Measurements from ENCODE around the gene UVRAG. TPM values are rescaled to one million over a fixed set of nuclear protein-coding genes. Genes with fewer than 3 reads are reported as not detected.

UVRAG gene
- total RNA-seq, 1 donor from 2014 or later, result 14.1 TPM

DNA sequence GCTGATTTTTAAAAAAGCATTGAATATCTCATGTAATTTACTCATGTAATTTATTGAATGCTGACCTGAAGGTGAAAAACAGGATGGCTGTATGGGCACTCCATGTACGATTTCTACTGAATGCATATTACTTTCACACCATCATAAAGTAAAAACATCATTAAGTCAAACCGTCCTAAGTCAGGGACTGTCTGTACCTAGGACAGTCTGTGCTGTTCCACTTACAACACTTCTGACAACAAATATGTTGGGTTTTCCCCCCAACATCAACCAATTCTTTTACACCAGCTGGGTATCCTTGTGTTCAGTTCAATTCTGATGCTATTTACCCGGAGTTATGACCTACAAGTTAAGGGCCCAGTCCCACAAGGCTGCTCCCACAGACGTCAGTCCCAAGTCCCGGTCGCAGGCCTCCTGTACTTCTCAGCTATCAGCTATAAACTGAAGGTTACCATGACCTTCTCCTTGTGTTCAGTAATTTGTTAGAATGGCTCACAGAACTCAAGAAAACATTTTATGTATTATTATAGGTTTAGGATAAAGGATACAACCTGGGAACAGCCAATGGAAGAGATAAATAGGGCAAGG is 17.0 kb downstream of the UVRAG start:
- Histone ChIP-seq H3K36me3 (ENCODE audit: control insufficient read depth in 3 of 3, insufficient read depth in 3 of 3, low read length in 3 of 3) (no peaks in the 10 kb centered on the region), H3K9ac (ENCODE audit: low read depth in 1 of 3, low read length in 3 of 3) (no peak overlapping the region), H3K27ac (ENCODE audit: low read depth, low read length) (no peak overlapping the region), H3K9me3 (ENCODE audit: control insufficient read depth in 3 of 3, low read length in 3 of 3) (no peaks in the 10 kb centered on the region), H3K4me1 (ENCODE audit: control insufficient read depth in 3 of 3, insufficient read depth in 3 of 3, low read length in 3 of 3) (peaks cover 0 to 5% (median under 1%) of the 10 kb centered on the region in 3 donors), H3K4me3 (ENCODE audit: low read length in 3 of 3) (no peak overlapping the region), H3K27me3 (ENCODE audit: control insufficient read depth in 3 of 3, insufficient read depth in 3 of 3, low read length in 3 of 3) (no peaks in the 10 kb centered on the region)

GRCh38 chr11:75834728-75835127 is 19.7 kb downstream of the UVRAG start:
- peaks cover 0 to 3% (median under 1%) of the 10 kb centered on the region in 3 donors for H3K4me1 ChIP-seq (ENCODE audit: control insufficient read depth in 3 of 3, insufficient read depth in 3 of 3, low read length in 3 of 3)
- H3K27me3 ChIP-seq (ENCODE audit: control insufficient read depth in 3 of 3, insufficient read depth in 3 of 3, low read length in 3 of 3), result no peaks in the 10 kb centered on the region
- no peaks in the 10 kb centered on the region for H3K36me3 ChIP-seq (ENCODE audit: control insufficient read depth in 3 of 3, insufficient read depth in 3 of 3, low read length in 3 of 3)
- H3K27ac ChIP-seq (ENCODE audit: low read depth, low read length), result no peak overlapping the region
- H3K9me3 ChIP-seq (ENCODE audit: control insufficient read depth in 3 of 3, low read length in 3 of 3), result no peaks in the 10 kb centered on the region
- H3K4me3 ChIP-seq (ENCODE audit: low read length in 3 of 3), result no peak overlapping the region
- no peak overlapping the region for H3K9ac ChIP-seq (ENCODE audit: low read depth in 1 of 3, low read length in 3 of 3)

DNA sequence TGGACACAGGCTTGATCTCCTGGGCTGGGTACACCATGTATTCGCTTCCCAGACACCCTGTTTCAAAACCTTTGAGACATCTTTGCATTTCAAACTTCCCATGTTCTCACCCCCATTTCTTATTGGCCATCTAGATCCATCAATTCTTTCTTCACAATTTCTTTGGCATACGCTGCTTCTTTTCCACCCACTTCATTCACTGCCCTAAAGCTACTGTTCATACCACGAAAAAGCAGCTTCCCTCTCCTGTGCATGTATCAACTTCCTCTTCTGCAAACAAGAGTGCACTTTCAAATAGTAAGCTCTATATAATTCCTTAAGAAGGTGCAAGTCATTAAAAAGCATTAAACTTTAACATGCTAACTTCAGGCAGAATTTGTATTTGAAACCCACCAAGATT is 21.4 kb downstream of the UVRAG start:
- Histone ChIP-seq H3K9ac (ENCODE audit: low read depth in 1 of 3, low read length in 3 of 3) (no peak overlapping the region), H3K27ac (ENCODE audit: low read depth, low read length) (no peak overlapping the region), H3K27me3 (ENCODE audit: control insufficient read depth in 3 of 3, insufficient read depth in 3 of 3, low read length in 3 of 3) (no peaks in the 10 kb centered on the region), H3K36me3 (ENCODE audit: control insufficient read depth in 3 of 3, insufficient read depth in 3 of 3, low read length in 3 of 3) (no peaks in the 10 kb centered on the region), H3K9me3 (ENCODE audit: control insufficient read depth in 3 of 3, low read length in 3 of 3) (no peaks in the 10 kb centered on the region), H3K4me1 (ENCODE audit: control insufficient read depth in 3 of 3, insufficient read depth in 3 of 3, low read length in 3 of 3) (peaks cover 4 to 11% (median 7%) of the 10 kb centered on the region in 3 donors), H3K4me3 (ENCODE audit: low read length in 3 of 3) (no peak overlapping the region)

DNA sequence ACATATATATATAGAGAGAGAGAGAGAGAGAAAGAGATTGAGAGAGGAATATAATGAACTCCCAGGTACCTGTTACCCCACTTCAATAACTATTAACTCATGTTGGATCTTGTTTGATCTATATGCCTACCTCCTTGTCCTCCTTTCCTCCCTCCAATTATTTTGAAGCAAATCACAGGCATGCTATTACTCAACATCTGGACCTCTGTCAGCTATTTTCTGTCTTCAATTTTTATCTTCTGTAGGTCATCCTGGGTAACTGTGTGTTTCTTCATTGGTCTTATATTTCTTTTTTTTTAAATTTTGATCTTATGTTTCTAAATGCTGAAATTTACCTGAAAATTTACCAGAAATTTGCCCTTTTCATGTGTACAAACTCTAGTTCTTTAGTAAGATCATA is 24.8 kb downstream of the UVRAG start:
- no peaks in the 10 kb centered on the region for H3K9me3 ChIP-seq (ENCODE audit: control insufficient read depth in 3 of 3, low read length in 3 of 3)
- no peak overlapping the region for H3K27ac ChIP-seq (ENCODE audit: low read depth, low read length)
- H3K4me1 ChIP-seq (ENCODE audit: control insufficient read depth in 3 of 3, insufficient read depth in 3 of 3, low read length in 3 of 3), result peaks cover 4 to 11% (median 7%) of the 10 kb centered on the region in 3 donors
- H3K36me3 ChIP-seq (ENCODE audit: control insufficient read depth in 3 of 3, insufficient read depth in 3 of 3, low read length in 3 of 3), result no peaks in the 10 kb centered on the region
- no peaks in the 10 kb centered on the region for H3K27me3 ChIP-seq (ENCODE audit: control insufficient read depth in 3 of 3, insufficient read depth in 3 of 3, low read length in 3 of 3)
- no peak overlapping the region for H3K9ac ChIP-seq (ENCODE audit: low read depth in 1 of 3, low read length in 3 of 3)
- H3K4me3 ChIP-seq (ENCODE audit: low read length in 3 of 3), result no peak overlapping the region

- no peaks in the 10 kb centered on the region for H3K9me3 ChIP-seq (ENCODE audit: control insufficient read depth in 3 of 3, low read length in 3 of 3)
- H3K27me3 ChIP-seq (ENCODE audit: control insufficient read depth in 3 of 3, insufficient read depth in 3 of 3, low read length in 3 of 3), result no peaks in the 10 kb centered on the region
- H3K4me3 ChIP-seq (ENCODE audit: low read length in 3 of 3), result no peak overlapping the region
- H3K4me1 ChIP-seq (ENCODE audit: control insufficient read depth in 3 of 3, insufficient read depth in 3 of 3, low read length in 3 of 3), result peaks cover 4 to 11% (median 7%) of the 10 kb centered on the region in 3 donors
- no peak overlapping the region for H3K27ac ChIP-seq (ENCODE audit: low read depth, low read length)
- no peaks in the 10 kb centered on the region for H3K36me3 ChIP-seq (ENCODE audit: control insufficient read depth in 3 of 3, insufficient read depth in 3 of 3, low read length in 3 of 3)
- H3K9ac ChIP-seq (ENCODE audit: low read depth in 1 of 3, low read length in 3 of 3), result no peak overlapping the region
Measured at GRCh38 chr11:75840522-75840921, 25.5 kb downstream of the UVRAG start.

GRCh38 chr11:75841739-75842138 is 26.7 kb downstream of the UVRAG start:
- Histone ChIP-seq H3K27ac (ENCODE audit: low read depth, low read length) (no peak overlapping the region), H3K9me3 (ENCODE audit: control insufficient read depth in 3 of 3, low read length in 3 of 3) (no peaks in the 10 kb centered on the region), H3K9ac (ENCODE audit: low read depth in 1 of 3, low read length in 3 of 3) (no peak overlapping the region), H3K36me3 (ENCODE audit: control insufficient read depth in 3 of 3, insufficient read depth in 3 of 3, low read length in 3 of 3) (no peaks in the 10 kb centered on the region), H3K27me3 (ENCODE audit: control insufficient read depth in 3 of 3, insufficient read depth in 3 of 3, low read length in 3 of 3) (no peaks in the 10 kb centered on the region), H3K4me1 (ENCODE audit: control insufficient read depth in 3 of 3, insufficient read depth in 3 of 3, low read length in 3 of 3) (peaks cover 4 to 11% (median 7%) of the 10 kb centered on the region in 3 donors), H3K4me3 (ENCODE audit: low read length in 3 of 3) (no peak overlapping the region)

DNA sequence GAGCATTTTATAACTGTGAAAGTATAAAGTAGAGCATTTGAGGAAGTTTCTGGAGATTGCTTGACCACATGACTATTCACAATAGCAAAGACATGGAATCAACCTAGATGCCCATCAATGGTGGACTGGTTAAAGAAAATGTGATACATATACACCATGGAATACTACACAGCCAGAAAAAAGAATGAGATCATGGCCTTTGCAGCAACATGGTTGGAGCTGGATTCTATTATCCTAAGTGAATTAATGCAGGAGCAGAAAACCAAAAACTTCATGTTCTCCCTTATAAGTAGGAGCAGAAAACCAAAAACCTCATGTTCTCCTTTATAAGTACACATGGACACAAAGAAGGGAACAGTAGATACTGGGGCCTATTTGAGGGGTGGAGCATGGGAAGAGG is 30.3 kb downstream of the UVRAG start:
- Histone ChIP-seq H3K9me3 (ENCODE audit: control insufficient read depth in 3 of 3, low read length in 3 of 3) (no peaks in the 10 kb centered on the region), H3K27ac (ENCODE audit: low read depth, low read length) (no peak overlapping the region), H3K4me1 (ENCODE audit: control insufficient read depth in 3 of 3, insufficient read depth in 3 of 3, low read length in 3 of 3) (peaks cover 3 to 5% (median 4%) of the 10 kb centered on the region in 3 donors), H3K9ac (ENCODE audit: low read depth in 1 of 3, low read length in 3 of 3) (no peak overlapping the region), H3K36me3 (ENCODE audit: control insufficient read depth in 3 of 3, insufficient read depth in 3 of 3, low read length in 3 of 3) (no peaks in the 10 kb centered on the region), H3K27me3 (ENCODE audit: control insufficient read depth in 3 of 3, insufficient read depth in 3 of 3, low read length in 3 of 3) (no peaks in the 10 kb centered on the region), H3K4me3 (ENCODE audit: low read length in 3 of 3) (no peak overlapping the region)

- H3K36me3 ChIP-seq (ENCODE audit: control insufficient read depth in 3 of 3, insufficient read depth in 3 of 3, low read length in 3 of 3), result peaks cover 0 to 3% (median 0%) of the 10 kb centered on the region in 3 donors
- H3K27me3 ChIP-seq (ENCODE audit: control insufficient read depth in 3 of 3, insufficient read depth in 3 of 3, low read length in 3 of 3), result no peaks in the 10 kb centered on the region
- no peak overlapping the region for H3K9ac ChIP-seq (ENCODE audit: low read depth in 1 of 3, low read length in 3 of 3)
- peaks cover 11 to 17% (median 14%) of the 10 kb centered on the region in 3 donors for H3K4me1 ChIP-seq (ENCODE audit: control insufficient read depth in 3 of 3, insufficient read depth in 3 of 3, low read length in 3 of 3)
- H3K4me3 ChIP-seq (ENCODE audit: low read length in 3 of 3), result no peak overlapping the region
- no peak overlapping the region for H3K27ac ChIP-seq (ENCODE audit: low read depth, low read length)
- no peaks in the 10 kb centered on the region for H3K9me3 ChIP-seq (ENCODE audit: control insufficient read depth in 3 of 3, low read length in 3 of 3)
Measured at GRCh38 chr11:75849894-75850293, 34.9 kb downstream of the UVRAG start.

GRCh38 chr11:75850787-75851186 is 35.8 kb downstream of the UVRAG start:
- Histone ChIP-seq H3K4me3 (ENCODE audit: low read length in 3 of 3) (no peak overlapping the region), H3K27me3 (ENCODE audit: control insufficient read depth in 3 of 3, insufficient read depth in 3 of 3, low read length in 3 of 3) (no peaks in the 10 kb centered on the region), H3K4me1 (ENCODE audit: control insufficient read depth in 3 of 3, insufficient read depth in 3 of 3, low read length in 3 of 3) (peaks cover 11 to 17% (median 14%) of the 10 kb centered on the region in 3 donors), H3K36me3 (ENCODE audit: control insufficient read depth in 3 of 3, insufficient read depth in 3 of 3, low read length in 3 of 3) (peaks cover 0 to 3% (median 0%) of the 10 kb centered on the region in 3 donors), H3K27ac (ENCODE audit: low read depth, low read length) (peak overlapping the region; percentile 73), H3K9ac (ENCODE audit: low read depth in 1 of 3, low read length in 3 of 3) (peak overlapping the region in 2 of 3 donors; percentile 13 to 45), H3K9me3 (ENCODE audit: control insufficient read depth in 3 of 3, low read length in 3 of 3) (no peaks in the 10 kb centered on the region)

- Histone ChIP-seq H3K4me1 (ENCODE audit: control insufficient read depth in 3 of 3, insufficient read depth in 3 of 3, low read length in 3 of 3) (peaks cover 11 to 17% (median 14%) of the 10 kb centered on the region in 3 donors), H3K27me3 (ENCODE audit: control insufficient read depth in 3 of 3, insufficient read depth in 3 of 3, low read length in 3 of 3) (no peaks in the 10 kb centered on the region), H3K36me3 (ENCODE audit: control insufficient read depth in 3 of 3, insufficient read depth in 3 of 3, low read length in 3 of 3) (peaks cover 0 to 3% (median 0%) of the 10 kb centered on the region in 3 donors), H3K9ac (ENCODE audit: low read depth in 1 of 3, low read length in 3 of 3) (peak overlapping the region in 2 of 3 donors; percentile 13 to 45), H3K9me3 (ENCODE audit: control insufficient read depth in 3 of 3, low read length in 3 of 3) (no peaks in the 10 kb centered on the region), H3K27ac (ENCODE audit: low read depth, low read length) (peak overlapping the region; percentile 73), H3K4me3 (ENCODE audit: low read length in 3 of 3) (no peak overlapping the region)
Measured at GRCh38 chr11:75851203-75851602, 36.2 kb downstream of the UVRAG start.

Data from skeletal muscle tissue (tissue), 4 donors.